Measurements from ENCODE around the gene SRGAP3.

The SRGAP3 gene

DNA sequence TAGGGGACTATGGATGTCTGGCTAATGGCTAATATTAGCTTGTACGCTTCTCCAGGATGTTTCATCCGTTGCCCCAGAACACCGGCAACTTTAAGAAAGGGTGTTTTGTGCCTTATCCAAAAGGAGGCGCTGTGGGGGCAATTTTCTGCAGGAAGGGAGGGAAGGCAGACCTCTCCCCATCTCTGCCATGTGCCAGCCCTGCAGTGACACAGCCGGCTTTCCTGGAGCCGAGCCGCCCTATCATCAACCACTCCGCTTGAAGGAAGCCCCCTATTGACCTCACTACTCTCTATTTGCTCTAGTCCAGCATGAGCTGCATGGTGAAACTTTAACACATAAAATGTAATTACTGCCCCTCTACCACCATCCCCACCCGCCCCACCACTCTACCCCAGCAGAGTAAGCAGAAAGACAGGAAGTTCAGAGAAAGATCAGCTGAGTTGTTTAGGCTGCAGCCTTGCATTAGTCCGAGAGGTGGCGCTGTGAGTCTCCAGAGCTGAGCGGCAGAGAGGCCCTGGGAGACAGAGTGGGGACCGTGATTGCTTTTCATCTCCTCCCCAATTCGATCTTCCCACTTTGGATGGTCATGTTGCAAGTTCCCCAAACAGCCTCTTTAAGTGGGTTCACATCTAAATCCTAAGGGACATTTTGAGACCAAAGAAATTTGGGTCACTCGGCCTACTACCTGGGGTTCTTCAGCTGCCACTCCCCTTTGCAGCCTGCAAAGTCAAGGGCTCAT is 261.6 kb downstream of the SRGAP3 start:
- Histone ChIP-seq H3K27me3 (ENCODE audit: insufficient read depth, low read depth) (no peaks in the 10 kb centered on the region), H3K9ac (no peak overlapping the region), H3K4me3 (IDR thresholded peaks at IDR 0.05; ENCODE audit: insufficient read depth, low read depth, low read length) (no peak overlapping the region), H3K4me2 (no peak overlapping the region), H3K27ac (no peak overlapping the region), H3K4me1 (ENCODE audit: low read depth, poor library complexity, severe bottlenecking) (no peaks in the 10 kb centered on the region), H2AFZ (ENCODE audit: low read depth) (no peak overlapping the region), H3K36me3 (ENCODE audit: insufficient read depth) (no peaks in the 10 kb centered on the region), H3K79me2 (ENCODE audit: insufficient read depth, low read depth) (no peaks in the 10 kb centered on the region), H4K20me1 (ENCODE audit: insufficient read depth) (no peaks in the 10 kb centered on the region)
- TF ChIP-seq, protein P1, sequence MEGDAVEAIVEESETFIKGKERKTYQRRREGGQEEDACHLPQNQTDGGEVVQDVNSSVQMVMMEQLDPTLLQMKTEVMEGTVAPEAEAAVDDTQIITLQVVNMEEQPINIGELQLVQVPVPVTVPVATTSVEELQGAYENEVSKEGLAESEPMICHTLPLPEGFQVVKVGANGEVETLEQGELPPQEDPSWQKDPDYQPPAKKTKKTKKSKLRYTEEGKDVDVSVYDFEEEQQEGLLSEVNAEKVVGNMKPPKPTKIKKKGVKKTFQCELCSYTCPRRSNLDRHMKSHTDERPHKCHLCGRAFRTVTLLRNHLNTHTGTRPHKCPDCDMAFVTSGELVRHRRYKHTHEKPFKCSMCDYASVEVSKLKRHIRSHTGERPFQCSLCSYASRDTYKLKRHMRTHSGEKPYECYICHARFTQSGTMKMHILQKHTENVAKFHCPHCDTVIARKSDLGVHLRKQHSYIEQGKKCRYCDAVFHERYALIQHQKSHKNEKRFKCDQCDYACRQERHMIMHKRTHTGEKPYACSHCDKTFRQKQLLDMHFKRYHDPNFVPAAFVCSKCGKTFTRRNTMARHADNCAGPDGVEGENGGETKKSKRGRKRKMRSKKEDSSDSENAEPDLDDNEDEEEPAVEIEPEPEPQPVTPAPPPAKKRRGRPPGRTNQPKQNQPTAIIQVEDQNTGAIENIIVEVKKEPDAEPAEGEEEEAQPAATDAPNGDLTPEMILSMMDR (conservative IDR thresholded peaks at IDR 0.05; ENCODE audit: low read depth, low read length) = peak; percentile 44; the same call in 1 of the 2 replicates

DNA sequence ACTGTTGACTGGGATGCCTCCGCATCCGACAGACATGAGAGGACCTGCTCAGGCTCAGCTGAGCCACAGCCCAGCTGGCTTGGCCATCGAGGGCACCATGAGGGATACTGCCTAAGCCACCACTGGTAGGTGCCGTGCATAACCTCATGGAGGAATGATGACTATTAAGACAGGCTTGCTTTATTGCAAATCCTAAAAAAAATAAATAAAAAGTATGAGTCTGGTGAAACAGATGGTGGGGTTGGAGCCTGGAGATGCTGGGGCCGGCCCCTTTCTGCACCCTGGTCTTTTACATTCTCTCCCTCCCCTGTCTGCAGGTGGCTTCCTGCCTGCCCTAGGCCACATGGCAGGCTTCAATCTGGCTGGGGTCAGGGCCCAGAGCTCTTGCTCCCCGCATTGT is 262.2 kb downstream of the SRGAP3 start:
- Histone ChIP-seq H3K4me1 (ENCODE audit: low read depth, poor library complexity, severe bottlenecking) (no peaks in the 10 kb centered on the region), H3K36me3 (ENCODE audit: insufficient read depth) (no peaks in the 10 kb centered on the region), H3K27me3 (ENCODE audit: insufficient read depth, low read depth) (no peaks in the 10 kb centered on the region), H3K79me2 (ENCODE audit: insufficient read depth, low read depth) (no peaks in the 10 kb centered on the region), H4K20me1 (ENCODE audit: insufficient read depth) (no peaks in the 10 kb centered on the region), H2AFZ (ENCODE audit: low read depth) (no peak overlapping the region), H3K4me3 (IDR thresholded peaks at IDR 0.05; ENCODE audit: insufficient read depth, low read depth, low read length) (no peak overlapping the region), H3K27ac (no peak overlapping the region), H3K9ac (no peak overlapping the region), H3K4me2 (no peak overlapping the region)
- TF ChIP-seq, protein P1 (conservative IDR thresholded peaks at IDR 0.05; ENCODE audit: low read depth, low read length) = no peak

DNA sequence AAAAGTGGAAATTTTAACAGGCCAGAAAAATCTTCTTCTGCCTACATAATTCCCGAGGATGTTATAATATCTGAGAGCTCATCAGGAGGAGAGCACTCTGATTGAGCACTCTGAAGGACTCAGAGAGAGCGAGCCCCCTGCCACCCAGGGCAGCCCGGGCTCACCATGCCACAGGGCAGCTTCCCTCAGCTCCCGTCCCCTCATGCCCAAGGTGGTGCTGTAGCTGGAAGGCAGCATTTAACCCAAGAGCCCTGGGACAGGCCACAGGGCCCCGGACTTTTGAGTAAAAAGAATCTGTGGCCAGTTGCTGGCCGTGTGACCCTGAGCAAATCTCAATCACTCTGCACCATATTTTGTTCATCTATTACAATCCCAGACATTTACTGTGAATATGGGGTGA is 262.7 kb downstream of the SRGAP3 start:
- H3K4me3 ChIP-seq (IDR thresholded peaks at IDR 0.05; ENCODE audit: insufficient read depth, low read depth, low read length) = no peak overlapping the region
- H3K36me3 ChIP-seq (ENCODE audit: insufficient read depth) = no peaks in the 10 kb centered on the region

DNA sequence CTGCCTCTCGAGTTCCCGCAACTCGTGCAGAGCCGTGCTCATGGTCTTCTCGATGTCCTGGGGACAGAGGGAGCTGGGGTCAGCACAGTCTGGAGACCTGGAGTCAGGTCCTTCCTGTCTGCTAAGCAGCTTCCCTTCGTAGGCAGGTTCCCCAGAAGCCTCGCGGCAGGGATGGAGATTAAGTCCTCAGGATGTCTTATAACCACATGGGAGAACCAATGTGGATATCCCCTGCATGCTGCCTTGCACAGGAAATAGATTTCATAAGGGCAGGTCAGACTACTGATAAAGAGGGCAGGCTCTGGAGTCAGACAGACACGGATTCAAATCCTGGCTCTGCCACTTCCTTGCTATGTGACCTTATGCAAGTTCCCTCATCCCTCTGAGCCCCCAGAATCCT is 263.6 kb downstream of the SRGAP3 start:
- Histone ChIP-seq H3K27ac (no peak overlapping the region), H3K27me3 (ENCODE audit: insufficient read depth, low read depth) (no peaks in the 10 kb centered on the region), H3K4me2 (no peak overlapping the region), H3K4me1 (ENCODE audit: low read depth, poor library complexity, severe bottlenecking) (no peaks in the 10 kb centered on the region), H2AFZ (ENCODE audit: low read depth) (no peak overlapping the region), H4K20me1 (ENCODE audit: insufficient read depth) (no peaks in the 10 kb centered on the region), H3K79me2 (ENCODE audit: insufficient read depth, low read depth) (no peaks in the 10 kb centered on the region), H3K9ac (no peak overlapping the region), H3K4me3 (IDR thresholded peaks at IDR 0.05; ENCODE audit: insufficient read depth, low read depth, low read length) (no peak overlapping the region), H3K36me3 (ENCODE audit: insufficient read depth) (no peaks in the 10 kb centered on the region)
- TF ChIP-seq, protein P1 (conservative IDR thresholded peaks at IDR 0.05; ENCODE audit: low read depth, low read length) = no peak

More for the DNA sequence above, 262.7 kb downstream of the SRGAP3 start:
- H3K79me2 ChIP-seq (ENCODE audit: insufficient read depth, low read depth) = no peaks in the 10 kb centered on the region
- no peaks in the 10 kb centered on the region for H3K4me1 ChIP-seq (ENCODE audit: low read depth, poor library complexity, severe bottlenecking)
- TF ChIP-seq, protein P1 (conservative IDR thresholded peaks at IDR 0.05; ENCODE audit: low read depth, low read length) = no peak
- H2AFZ ChIP-seq (ENCODE audit: low read depth) = no peak overlapping the region
- H4K20me1 ChIP-seq (ENCODE audit: insufficient read depth) = no peaks in the 10 kb centered on the region
- H3K9ac ChIP-seq = no peak overlapping the region
- H3K4me2 ChIP-seq = no peak overlapping the region
- H3K27ac ChIP-seq = no peak overlapping the region
- H3K27me3 ChIP-seq (ENCODE audit: insufficient read depth, low read depth) = no peaks in the 10 kb centered on the region

Data from KMS-11 (cell line).